ENCODE data around the gene ALPG.
"Not testable (repeated sequence)": the region's sequence is repeated elsewhere in the genome, so short reads cannot be mapped to it uniquely, and the experiment has no call there.

Gene ALPG

GRCh38 chr2:232376713-232377112 lies 29.9 kb upstream of the ALPG start:
- in situ Hi-C loops (cut with MboI; ENCODE audit: low sequenced_read_pairs) = no loop called here

DNA sequence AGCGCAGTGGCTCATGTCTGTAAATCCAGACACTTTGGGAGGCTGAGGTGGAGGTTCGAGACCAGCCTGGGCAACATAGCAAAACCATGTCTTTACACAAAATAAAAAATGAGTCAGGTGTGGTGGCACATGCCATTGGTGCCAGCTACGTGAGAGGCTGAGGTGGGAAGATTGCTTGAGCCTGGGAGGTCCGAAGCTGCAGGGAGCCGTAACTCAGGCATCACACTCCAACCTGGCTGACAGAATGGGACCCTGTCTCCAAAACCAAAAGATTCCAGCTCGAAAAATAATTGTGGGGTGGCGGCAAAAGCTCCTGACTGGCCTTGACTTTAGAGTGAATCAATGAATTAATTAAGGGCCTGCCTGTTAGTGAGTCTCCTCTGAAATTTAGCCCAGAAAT lies 29.3 kb upstream of the ALPG start:
- in situ Hi-C loops (cut with MboI; ENCODE audit: low sequenced_read_pairs) = no loop called here

- in situ Hi-C loops (cut with MboI; ENCODE audit: low sequenced_read_pairs) = no loop called here
Measured at GRCh38 chr2:232377841-232378734, 28.6 kb upstream of the ALPG start.

DNA sequence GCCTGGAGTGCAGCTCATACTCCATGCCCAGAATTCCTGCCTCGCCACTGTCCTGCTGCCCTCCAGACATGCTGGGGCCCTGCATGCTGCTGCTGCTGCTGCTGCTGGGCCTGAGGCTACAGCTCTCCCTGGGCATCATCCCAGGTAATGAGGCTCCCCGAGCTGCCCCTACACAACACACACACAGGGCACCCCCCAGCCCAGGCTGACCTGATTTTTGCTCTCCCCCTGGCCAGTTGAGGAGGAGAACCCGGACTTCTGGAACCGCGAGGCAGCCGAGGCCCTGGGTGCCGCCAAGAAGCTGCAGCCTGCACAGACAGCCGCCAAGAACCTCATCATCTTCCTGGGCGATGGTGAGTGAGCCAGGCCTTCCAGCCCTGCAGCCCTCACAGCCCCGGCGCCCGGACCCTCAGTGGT lies 27.9 kb upstream of the ALPG start, which contains the start of gene ALPP:
Gene ALPP, plus strand, starts transcription at position 17 of the 417 bp plus-strand sequence. Its CDS starts 52 bp downstream, at position 69.
- in situ Hi-C loops (cut with MboI; ENCODE audit: low sequenced_read_pairs) = not testable (repeated sequence)

- in situ Hi-C loops (cut with MboI; ENCODE audit: low sequenced_read_pairs) = not testable (repeated sequence)
Measured at GRCh38 chr2:232379610-232380590, 26.7 kb upstream of the ALPG start.

GRCh38 chr2:232381204-232382031 lies 25.2 kb upstream of the ALPG start:
- in situ Hi-C loops (cut with MboI; ENCODE audit: low sequenced_read_pairs) = not testable (repeated sequence)

DNA sequence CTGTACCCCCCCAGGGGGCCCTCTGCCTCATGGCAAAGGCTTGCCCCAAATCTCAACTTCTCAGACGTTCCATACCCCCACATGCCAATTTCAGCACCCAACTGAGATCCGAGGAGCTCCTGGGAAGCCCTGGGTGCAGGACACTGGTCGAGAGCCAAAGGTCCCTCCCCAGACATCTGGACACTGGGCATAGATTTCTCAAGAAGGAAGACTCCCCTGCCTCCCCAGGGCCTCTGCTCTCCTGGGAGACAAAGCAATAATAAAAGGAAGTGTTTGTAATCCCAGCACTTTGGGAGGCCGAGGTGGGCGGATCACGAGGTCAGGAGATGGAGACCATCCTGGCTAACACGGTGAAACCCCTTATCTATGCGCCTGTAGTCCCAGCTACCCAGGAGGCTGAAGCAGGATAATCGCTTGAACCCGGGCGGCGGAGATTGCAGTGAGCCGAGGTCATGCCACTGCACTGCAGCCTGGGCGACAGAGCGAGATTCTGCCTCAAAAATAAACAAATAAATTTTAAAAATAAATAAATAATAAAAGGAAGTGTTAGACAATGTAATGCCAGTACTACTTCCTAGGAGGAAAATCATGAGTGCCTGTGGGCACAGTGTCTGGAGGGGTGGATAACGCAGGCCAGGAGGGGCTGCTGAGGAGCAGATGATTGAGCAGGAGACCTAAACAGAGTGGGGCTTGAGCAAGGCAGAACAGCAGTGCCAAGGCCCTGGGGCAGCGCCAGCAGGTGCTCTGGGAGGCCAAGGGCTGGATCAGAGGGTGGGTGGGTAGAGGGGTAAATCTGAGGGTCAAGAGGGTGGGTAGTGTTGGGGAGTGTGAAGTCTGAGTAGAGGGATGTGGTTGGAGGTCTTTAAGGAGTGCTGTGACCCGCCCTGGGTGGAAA lies 24.1 kb upstream of the ALPG start:
- in situ Hi-C loops (cut with MboI; ENCODE audit: low sequenced_read_pairs) = no loop called here

GRCh38 chr2:232384466-232384865 lies 22.2 kb upstream of the ALPG start:
- in situ Hi-C loops (cut with MboI; ENCODE audit: low sequenced_read_pairs) = no loop called here

GRCh38 chr2:232385058-232385457 lies 21.6 kb upstream of the ALPG start:
- in situ Hi-C loops (cut with MboI; ENCODE audit: low sequenced_read_pairs) = not testable (repeated sequence)

DNA sequence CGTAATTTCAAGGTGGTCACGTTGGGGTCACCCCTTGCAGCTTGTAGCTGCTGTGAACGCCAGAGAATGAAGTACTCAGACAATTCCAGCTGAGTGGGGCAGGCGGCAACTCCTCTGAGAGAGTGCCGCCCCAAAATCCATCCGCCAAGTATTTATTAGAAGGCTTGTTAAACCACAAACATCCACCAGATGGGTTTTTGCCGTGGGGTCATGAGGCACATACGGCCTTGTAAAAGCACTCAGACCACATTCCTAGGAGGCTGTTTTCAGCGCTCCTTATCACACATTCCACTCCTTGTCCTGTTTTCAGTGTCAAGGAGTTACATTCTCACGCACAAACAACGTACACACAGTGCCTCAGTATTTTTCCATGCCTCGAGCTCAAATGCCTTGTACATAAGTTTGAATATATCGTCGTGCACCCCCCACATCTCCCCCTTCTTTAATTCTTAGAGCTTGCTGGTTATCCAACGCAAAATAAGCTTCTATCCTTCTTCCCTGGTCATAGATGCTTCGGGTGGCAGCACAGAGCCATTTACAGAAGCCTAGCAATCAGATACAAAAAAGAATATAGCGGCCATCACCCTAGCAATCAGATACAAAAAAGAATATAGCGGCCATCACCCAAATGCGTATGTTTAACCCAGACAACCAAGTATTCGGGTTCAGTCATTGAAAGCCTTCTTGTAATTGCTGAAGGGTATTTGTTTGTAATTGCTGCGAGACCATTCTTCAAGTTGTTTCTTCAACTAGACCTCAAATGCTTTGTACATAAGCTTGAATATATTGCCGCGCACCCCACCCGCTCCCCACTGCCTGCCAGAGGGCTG lies 20.8 kb upstream of the ALPG start:
- in situ Hi-C loops (cut with MboI; ENCODE audit: low sequenced_read_pairs) = no loop called here

GRCh38 chr2:232386490-232386739 lies 20.2 kb upstream of the ALPG start:
- in situ Hi-C loops (cut with MboI; ENCODE audit: low sequenced_read_pairs) = no loop called here

DNA sequence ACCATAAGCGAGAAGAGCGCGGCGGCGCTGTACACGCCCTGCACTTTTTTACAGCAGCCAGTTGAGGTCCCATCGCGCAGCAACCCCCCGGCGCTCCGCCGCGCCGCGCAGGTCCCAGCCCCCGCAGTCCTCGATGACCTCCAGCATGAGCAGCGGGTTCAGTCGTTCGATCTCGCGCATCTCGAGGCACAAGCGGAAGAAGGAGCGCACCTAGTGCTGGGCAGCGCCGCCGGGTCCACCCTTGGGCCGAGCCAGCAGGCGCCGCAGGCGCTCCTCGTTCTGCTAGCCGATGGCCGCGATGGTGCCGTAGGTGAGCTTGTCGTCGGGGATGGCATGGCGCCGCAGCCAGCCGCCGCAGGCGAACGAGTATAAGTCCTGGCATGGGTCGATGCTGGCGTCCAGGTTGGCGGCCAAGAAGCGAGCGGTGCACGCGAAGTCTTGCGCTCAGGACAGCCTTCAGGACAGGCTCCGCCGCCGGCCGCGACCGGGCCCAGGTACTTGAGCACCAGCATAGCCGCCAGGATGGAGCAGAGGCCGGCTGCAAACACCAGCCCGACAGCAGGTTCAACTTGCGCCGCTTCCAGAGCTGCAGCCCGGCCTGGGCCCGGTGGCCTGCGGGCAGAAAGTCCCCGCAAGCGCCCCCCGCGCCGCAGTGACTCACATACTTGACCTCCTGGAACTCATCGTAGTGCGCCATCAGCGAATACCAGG lies 19.7 kb upstream of the ALPG start:
- in situ Hi-C loops (cut with MboI; ENCODE audit: low sequenced_read_pairs) = no loop called here

- in situ Hi-C loops (cut with MboI; ENCODE audit: low sequenced_read_pairs) = no loop called here
Measured at GRCh38 chr2:232387451-232388171, 19.0 kb upstream of the ALPG start.

- in situ Hi-C loops (cut with MboI; ENCODE audit: low sequenced_read_pairs) = no loop called here
Measured at GRCh38 chr2:232388324-232388891, 18.2 kb upstream of the ALPG start.

DNA sequence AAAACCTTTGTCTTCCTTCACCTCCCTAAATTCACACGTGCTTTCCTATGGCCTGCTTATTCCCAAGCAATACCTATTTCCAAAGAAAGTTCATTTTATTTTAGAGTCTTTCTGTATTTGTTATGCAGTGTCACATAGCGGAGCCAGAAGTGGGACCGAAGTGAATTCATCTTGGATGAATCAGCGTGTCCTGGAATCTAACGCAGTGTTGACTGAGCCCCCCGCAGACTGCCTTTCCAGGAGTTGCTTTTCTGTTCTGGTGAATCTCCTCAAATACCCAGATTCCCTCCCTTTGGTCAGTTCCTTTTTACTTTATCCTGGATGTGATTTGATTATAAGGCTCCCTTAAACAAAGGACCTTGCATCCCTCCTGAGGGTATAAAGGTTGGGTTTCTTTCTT lies 17.3 kb upstream of the ALPG start:
- in situ Hi-C loops (cut with MboI; ENCODE audit: low sequenced_read_pairs) = no loop called here

DNA sequence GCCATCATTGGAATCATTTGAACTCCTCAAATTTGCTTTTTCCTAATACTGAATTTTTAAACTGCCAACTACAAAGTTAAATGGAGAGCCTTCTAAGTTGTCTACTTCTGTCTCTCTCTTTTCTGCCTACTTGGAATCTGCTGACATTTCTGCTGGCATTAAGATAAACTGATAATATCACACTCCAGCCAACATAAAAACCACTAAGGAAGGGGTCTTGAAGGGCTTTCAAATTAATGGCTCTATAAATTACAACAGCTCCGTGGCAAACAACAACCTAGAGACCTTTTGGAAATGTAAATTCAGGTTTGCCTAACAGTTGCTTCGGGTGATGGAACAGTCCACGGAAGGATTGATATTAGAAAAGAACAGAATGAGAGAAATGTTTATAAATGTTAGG lies 16.0 kb upstream of the ALPG start:
- in situ Hi-C loops (cut with MboI; ENCODE audit: low sequenced_read_pairs) = no loop called here

DNA sequence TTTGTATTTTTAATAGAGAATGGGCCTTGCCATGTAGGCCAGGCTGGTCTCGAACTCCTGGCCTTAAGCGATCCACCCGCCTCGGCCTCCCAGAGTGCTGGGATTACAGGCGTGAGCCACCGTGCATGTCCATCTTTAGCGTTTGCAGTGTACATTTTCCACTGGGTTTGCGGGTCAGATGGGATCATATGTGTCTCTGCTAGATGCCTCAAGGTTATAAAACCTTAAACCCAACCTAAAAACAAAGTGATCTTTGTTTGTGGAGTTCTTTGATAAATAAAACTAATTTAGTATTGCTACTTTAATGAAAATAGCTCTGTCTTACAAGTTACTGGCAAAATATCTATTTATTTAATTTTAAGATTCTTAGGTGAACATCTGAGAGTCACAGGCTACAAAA lies 13.1 kb upstream of the ALPG start:
- in situ Hi-C loops (cut with MboI; ENCODE audit: low sequenced_read_pairs) = no loop called here

Data from HL-60/S4 treated with phorbol 12-myristate 13-acetate at 8.2 ng/mL for 4 days and 3 days (cell line).